Astrocyte (in vitro differentiated cells and primary cell): ENCODE results near the gene CHMP6. TPM values are rescaled to one million over a fixed set of nuclear protein-coding genes. Genes with fewer than 3 reads are reported as not detected.

Experiments
- DNase-seq: peaks from one replicate; pipeline ENCODE4 v3.0.0-alpha.2; 2010; ENCODE audit warnings: low read depth
- FAIRE-seq: peaks from 2 replicates; lab custom pipeline; 2011; peaks lifted over from hg19 to GRCh38; lab: Jason Lieb, UNC
- H2AFZ ChIP-seq: 2 replicates; pipeline ENCODE4 v1.6.0; 2012; ENCODE audit warnings: low read depth, low read length, inconsistent platforms
- H3K27ac ChIP-seq: 2 replicates; pipeline ENCODE4 v1.5.1; 2011; ENCODE audit warnings: low read depth, low read length, inconsistent platforms
- H3K27me3 ChIP-seq: 2 replicates; pipeline ENCODE4 v1.6.0; 2011; ENCODE audit warnings: low read length, inconsistent platforms; ENCODE audit not compliant: insufficient read depth
- H3K36me3 ChIP-seq: 2 replicates; pipeline ENCODE4 v1.5.1; 2011; ENCODE audit warnings: low read length, inconsistent platforms; ENCODE audit not compliant: insufficient read depth
- H3K4me1 ChIP-seq: 2 replicates; pipeline ENCODE4 v1.5.1; 2011; ENCODE audit warnings: low read length, inconsistent platforms; ENCODE audit not compliant: insufficient read depth
- H3K4me2 ChIP-seq: 2 replicates; pipeline ENCODE4 v1.6.0; 2012; ENCODE audit warnings: low read length, inconsistent platforms
- H3K4me3 ChIP-seq: 2 replicates; pipeline ENCODE4 v1.5.1; 2011; ENCODE audit warnings: low read depth, mild to moderate bottlenecking, low read length, inconsistent platforms; ENCODE audit not compliant: insufficient read depth
- H3K79me2 ChIP-seq: 2 replicates; pipeline ENCODE4 v1.6.0; 2012; ENCODE audit warnings: mild to moderate bottlenecking, low read length, inconsistent platforms; ENCODE audit not compliant: insufficient read depth
- H3K9ac ChIP-seq: 2 replicates; pipeline ENCODE4 v1.6.0; 2012; ENCODE audit warnings: mild to moderate bottlenecking, low read length, inconsistent platforms
- H3K9me3 ChIP-seq: 2 replicates; pipeline ENCODE4 v1.5.1; 2012; ENCODE audit warnings: low read depth, mild to moderate bottlenecking, low read length, inconsistent platforms; ENCODE audit not compliant: insufficient read depth
- H4K20me1 ChIP-seq: 2 replicates; pipeline ENCODE4 v1.6.0; 2012; ENCODE audit warnings: low read length, inconsistent platforms; ENCODE audit not compliant: insufficient read depth
- H3K27ac Mint-ChIP-seq: one replicate; pipeline ENCODE4 v1.8.0; 2021; ENCODE audit warnings: mild to moderate bottlenecking, mixed read lengths; ENCODE audit not compliant: unreplicated experiment
- H3K27me3 Mint-ChIP-seq: one replicate; pipeline ENCODE4 v1.8.0; 2021; ENCODE audit warnings: low read depth, mixed read lengths; ENCODE audit not compliant: unreplicated experiment
- H3K36me3 Mint-ChIP-seq: one replicate; pipeline ENCODE4 v1.8.0; 2021; ENCODE audit warnings: low read depth, mixed read lengths; ENCODE audit not compliant: unreplicated experiment
- H3K4me1 Mint-ChIP-seq: one replicate; pipeline ENCODE4 v1.8.0; 2021; ENCODE audit warnings: low read depth, mixed read lengths; ENCODE audit not compliant: unreplicated experiment
- H3K4me3 Mint-ChIP-seq: one replicate; pipeline ENCODE4 v1.8.0; 2021; ENCODE audit warnings: mild to moderate bottlenecking, moderate library complexity, mixed read lengths; ENCODE audit not compliant: unreplicated experiment
- H3K9me3 Mint-ChIP-seq: one replicate; pipeline ENCODE4 v1.8.0; 2021; ENCODE audit warnings: mild to moderate bottlenecking, mixed read lengths; ENCODE audit not compliant: unreplicated experiment
- CTCF ChIP-seq: IDR thresholded peaks from 2 replicates; pipeline ENCODE4 v1.5.1; 2011; ENCODE audit warnings: low read depth, mild to moderate bottlenecking, inconsistent platforms, low read length, moderate library complexity; ENCODE audit not compliant: insufficient read depth
- EZH2 ChIP-seq: IDR thresholded peaks from 2 replicates; pipeline ENCODE4 v1.6.1; 2012; ENCODE audit warnings: mild to moderate bottlenecking, low read length, inconsistent platforms; ENCODE audit not compliant: insufficient read depth
- total RNA-seq: library from RNA; stranded (reverse); gene quantifications from 2 replicates; pipeline ENCODE4 v1.2.1, GENCODE V29; 2021

The CHMP6 gene
- total RNA-seq, 1 donor from 2014 or later = 19.0 TPM

- Histone ChIP-seq H3K4me2 (no peak overlapping the region), H3K27ac (no peak overlapping the region), H2AFZ (no peak overlapping the region), H3K4me1 (peaks cover 12% of the 10 kb centered on the region), H4K20me1 (no peaks in the 10 kb centered on the region), H3K36me3 (no peaks in the 10 kb centered on the region), H3K79me2 (no peaks in the 10 kb centered on the region), H3K9ac (no peak overlapping the region), H3K4me3 (no peak overlapping the region), H3K27me3 (no peaks in the 10 kb centered on the region), H3K9me3 (peaks cover 3% of the 10 kb centered on the region)
- no peak for FAIRE-seq
- DNase-seq = no peak
- Mint-ChIP-seq H3K4me3 (no peak overlapping the region), H3K4me1 (peaks cover 5% of the 10 kb centered on the region), H3K27ac (no peak overlapping the region), H3K9me3 (no peaks in the 10 kb centered on the region), H3K36me3 (no peaks in the 10 kb centered on the region), H3K27me3 (peaks cover 10% of the 10 kb centered on the region)
- TF ChIP-seq EZH2 (no peak), CTCF (no peak)
These were observed 14.5 kb upstream of the CHMP6 start for GRCh38 chr17:80977172-80977571.

- H3K27me3 Mint-ChIP-seq = peaks cover 8% of the 10 kb centered on the region
- Histone ChIP-seq H3K9ac (no peak overlapping the region), H3K4me3 (no peak overlapping the region), H3K4me2 (no peak overlapping the region), H3K27ac (no peak overlapping the region), H3K36me3 (no peaks in the 10 kb centered on the region), H3K79me2 (no peaks in the 10 kb centered on the region), H4K20me1 (no peaks in the 10 kb centered on the region), H3K9me3 (peaks cover 3% of the 10 kb centered on the region), H3K27me3 (no peaks in the 10 kb centered on the region), H2AFZ (peak overlapping the region; percentile 35), H3K4me1 (peaks cover 13% of the 10 kb centered on the region)
- no peak overlapping the region for H3K4me3 Mint-ChIP-seq
- peaks cover 5% of the 10 kb centered on the region for H3K4me1 Mint-ChIP-seq
- H3K9me3 Mint-ChIP-seq = no peaks in the 10 kb centered on the region
- TF ChIP-seq CTCF (no peak), EZH2 (no peak)
- no peak for DNase-seq
- no peak for FAIRE-seq
- no peaks in the 10 kb centered on the region for H3K36me3 Mint-ChIP-seq
- no peak overlapping the region for H3K27ac Mint-ChIP-seq
These were observed 12.8 kb upstream of the CHMP6 start for GRCh38 chr17:80978499-80979497.
